Measurements from ENCODE around the gene TRIOBP. TPM values are rescaled to one million over a fixed set of nuclear protein-coding genes. Genes with fewer than 3 reads are reported as not detected.

The TRIOBP gene
- total and polyA plus RNA-seq, 2 of the 13 experiments (the other 11 are each of a cell fraction or from before 2014, with no cell fraction given) = 6.1 to 15.4 TPM

- TF ChIP-seq KLF16 (CRISPR knock-in tag; IDR thresholded peaks at IDR 0.05) = 0 out of 4 replicates have a peak, but pooled peaks of 1 of the 2 experiments have one; percentile 24
- no peak for TF ChIP-seq HDAC6 (IDR thresholded peaks at IDR 0.05; ENCODE audit: low read depth, low read length)
- no peak for TF ChIP-seq E2F1 (CRISPR knock-in tag; IDR thresholded peaks at IDR 0.05)
- TF ChIP-seq ZNF143 (CRISPR knock-in tag; IDR thresholded peaks at IDR 0.05) = no peak
- TF ChIP-seq ETS1 (CRISPR knock-in tag; IDR thresholded peaks at IDR 0.05) = no peak
- TF ChIP-seq ZNF576 (CRISPR knock-in tag; IDR thresholded peaks at IDR 0.05) = no peak
- no peak for TF ChIP-seq CBX2 (IDR thresholded peaks at IDR 0.05; ENCODE audit: low read depth, low read length)
- TF ChIP-seq CBX2 (CRISPR knock-in tag; IDR thresholded peaks at IDR 0.05; ENCODE audit: low read depth) = no peak
- no peak for TF ChIP-seq PTBP1 (IDR thresholded peaks at IDR 0.05; ENCODE audit: low read depth, low read length, poor library complexity, severe bottlenecking)
- TF ChIP-seq ZNF839 (CRISPR knock-in tag; IDR thresholded peaks at IDR 0.05; ENCODE audit: borderline replicate concordance) = no peak
- no peak for TF ChIP-seq ZNF646 (CRISPR knock-in tag; IDR thresholded peaks at IDR 0.05)
- 0 out of 2 replicates have a peak, but pooled peaks have one; percentile 61 for TF ChIP-seq KDM4B (CRISPR knock-in tag; IDR thresholded peaks at IDR 0.05)
- TF ChIP-seq RXRA (CRISPR knock-in tag; IDR thresholded peaks at IDR 0.05) = peak; percentile 61
- TF ChIP-seq ZNF260 (CRISPR knock-in tag; IDR thresholded peaks at IDR 0.05; ENCODE audit: borderline replicate concordance, low read depth) = no peak
- peak; percentile 66; the same call in 1 of the 2 replicates for TF ChIP-seq ZMYM3 (CRISPR knock-in tag; IDR thresholded peaks at IDR 0.05)
- no peak for TF ChIP-seq PREB (CRISPR knock-in tag; IDR thresholded peaks at IDR 0.05)
- TF ChIP-seq NFKB2 (CRISPR knock-in tag; IDR thresholded peaks at IDR 0.05; ENCODE audit: borderline replicate concordance) = no peak; the same call in 1 of the 2 replicates
- peak; percentile 42; the same call in 1 of the 2 replicates for TF ChIP-seq PBX3 (CRISPR knock-in tag; IDR thresholded peaks at IDR 0.05; ENCODE audit: borderline replicate concordance)
Measured at GRCh38 chr22:37734964-37735451, 38.2 kb downstream of the TRIOBP start (continued).
